Endothelial cell of umbilical vein (primary cell): ENCODE results near the gene TOP2B. TPM values are rescaled to one million over a fixed set of nuclear protein-coding genes. Genes with fewer than 3 reads are reported as not detected.

Experiments used
- BruUV-seq: library from RNA; stranded (reverse); fragments of 400-500 nt; replicated peaks from 2 replicates; lab custom pipeline; 2021; lab: Mats Ljungman, UMichigan
- CTCF ChIA-PET: fragments of 300-600, 350-600 bp; sonication (Branson Sonifier 250); formaldehyde crosslinking; loops from one replicate; lab custom pipeline; 2021; ENCODE audit warnings: antibody characterized with exemption, inconsistent platforms; lab: Charles Lee
- POLR2A ChIA-PET: fragments of 300-600, 350-600 bp; sonication (Branson Sonifier 250); formaldehyde crosslinking; loops from one replicate; lab custom pipeline; 2021; ENCODE audit warnings: antibody characterized with exemption, inconsistent platforms; lab: Charles Lee
- DNase-seq: peaks from one replicate; pipeline ENCODE4 v3.0.0-alpha.2; 2011; ENCODE audit warnings: low read depth, low spot score
- FAIRE-seq: peaks from 2 replicates; lab custom pipeline; 2011; peaks lifted over from hg19 to GRCh38; lab: Jason Lieb, UNC
- H2AFZ ChIP-seq: 2 replicates; pipeline ENCODE4 v1.6.0; 2012; ENCODE audit warnings: low read depth, low read length, control low read depth, inconsistent platforms
- H3K27ac ChIP-seq: 2 replicates; pipeline ENCODE4 v1.5.1; 2011; ENCODE audit warnings: low read depth, mild to moderate bottlenecking, control low read depth, low read length, moderate library complexity; ENCODE audit not compliant: insufficient read depth
- H3K27me3 ChIP-seq, 2 experiments: 2 replicates each; pipeline versions ENCODE4 v1.6.0 to v1.6.1; 2011; ENCODE audit warnings: low read length in 2 of 2, mixed read lengths in 1 of 2; ENCODE audit not compliant: control insufficient read depth in 2 of 2, insufficient read depth in 2 of 2
- H3K36me3 ChIP-seq, 2 experiments: 2 replicates in 1 of 2; 3 replicates in 1 of 2; pipeline ENCODE4 v1.5.1; 2011; ENCODE audit warnings: low read length in 2 of 2, mild to moderate bottlenecking in 1 of 2, moderate library complexity in 1 of 2; ENCODE audit not compliant: control insufficient read depth in 2 of 2, insufficient read depth in 2 of 2; ENCODE audit errors: extremely low read depth in 1 of 2
- H3K4me1 ChIP-seq: 3 replicates; pipeline ENCODE4 v1.5.1; 2011; ENCODE audit warnings: mild to moderate bottlenecking, low read length; ENCODE audit not compliant: control insufficient read depth, insufficient read depth; ENCODE audit errors: extremely low read depth
- H3K4me2 ChIP-seq: 2 replicates; pipeline ENCODE4 v1.6.1; 2011; ENCODE audit warnings: low read length, control low read depth, mixed read lengths; ENCODE audit not compliant: insufficient read depth
- H3K4me3 ChIP-seq, 3 experiments: fragments of 200-600 bp in 1 of 3; sonication (generic), shearing (Covaris generic) in 1 of 3; replicated peaks in 1 of 3; 2 replicates each; pipeline ENCODE4 v1.5.1; 2011 to 2016; ENCODE audit warnings: control low read depth in 3 of 3, low read length in 3 of 3, mild to moderate bottlenecking in 2 of 3, inconsistent platforms in 1 of 3, low read depth in 1 of 3, moderate library complexity in 1 of 3; ENCODE audit not compliant: insufficient read depth in 1 of 3
- H3K79me2 ChIP-seq: 2 replicates; pipeline ENCODE4 v1.6.0; 2012; ENCODE audit warnings: low read length, inconsistent platforms; ENCODE audit not compliant: control insufficient read depth, insufficient read depth
- H3K9ac ChIP-seq: replicated peaks from 2 replicates; pipeline ENCODE3; 2011; ENCODE audit warnings: low read length, control low read depth; ENCODE audit not compliant: insufficient read depth; ENCODE audit errors: extremely low read depth
- H3K9me1 ChIP-seq: replicated peaks from 3 replicates; pipeline ENCODE4 v1.6.0; 2011; ENCODE audit warnings: mild to moderate bottlenecking, low read length; ENCODE audit not compliant: control insufficient read depth, insufficient read depth; ENCODE audit errors: extremely low read depth
- H3K9me3 ChIP-seq: replicated peaks from 2 replicates; pipeline ENCODE4 v1.5.1; 2012; ENCODE audit warnings: low read length, inconsistent platforms; ENCODE audit not compliant: control insufficient read depth, insufficient read depth
- H4K20me1 ChIP-seq: replicated peaks from 2 replicates; pipeline ENCODE3; 2011; ENCODE audit warnings: mild to moderate bottlenecking, low read length; ENCODE audit not compliant: control insufficient read depth, insufficient read depth; ENCODE audit errors: extremely low read depth
- CTCF ChIP-seq, 2 donors: IDR thresholded peaks; 1 replicate in 1 of 2; 2 replicates in 1 of 2; pipeline ENCODE4 v1.5.1; 2011; ENCODE audit warnings: low read length in 2 of 2, mild to moderate bottlenecking in 2 of 2, moderate library complexity in 2 of 2, control low read depth in 1 of 2, inconsistent platforms in 1 of 2, low read depth in 1 of 2; ENCODE audit not compliant: insufficient read depth in 1 of 2; ENCODE audit errors: extremely low read depth in 1 of 2
- EZH2 ChIP-seq: IDR thresholded peaks from 2 replicates; pipeline ENCODE4 v1.6.1; 2012; ENCODE audit warnings: borderline replicate concordance, low read depth, mild to moderate bottlenecking, moderate library complexity, low read length, inconsistent platforms; ENCODE audit not compliant: severe bottlenecking
- FOS ChIP-seq: IDR thresholded peaks from 2 replicates; pipeline ENCODE4 v1.6.1; 2011; ENCODE audit warnings: mild to moderate bottlenecking, low read length, moderate library complexity, borderline replicate concordance; ENCODE audit not compliant: insufficient read depth
- GATA2 ChIP-seq: IDR thresholded peaks from 2 replicates; pipeline ENCODE4 v1.7.0; 2011; ENCODE audit warnings: low read depth, mild to moderate bottlenecking, moderate library complexity, mixed read lengths, low read length; ENCODE audit not compliant: insufficient read length, insufficient read depth
- JUN ChIP-seq: IDR thresholded peaks from 2 replicates; pipeline ENCODE4 v1.6.1; 2011; ENCODE audit warnings: borderline replicate concordance, low read depth; ENCODE audit not compliant: insufficient read length, insufficient read depth
- MAX ChIP-seq: IDR thresholded peaks from 2 replicates; pipeline ENCODE4 v1.6.1; 2011; ENCODE audit not compliant: insufficient read depth, insufficient read length
- MYC ChIP-seq: IDR thresholded peaks from one replicate; pipeline ENCODE4 v1.6.1; 2011; ENCODE audit warnings: mild to moderate bottlenecking, low read depth, low read length
- POLR2A ChIP-seq: IDR thresholded peaks from 2 replicates; pipeline ENCODE4 v1.6.1; 2012; ENCODE audit warnings: low read depth, mild to moderate bottlenecking, control low read depth, low read length
- POLR2AphosphoS5 ChIP-seq: IDR thresholded peaks from 2 replicates; pipeline ENCODE4 v1.6.1; 2012; ENCODE audit warnings: low read depth, mild to moderate bottlenecking, control low read depth, low read length, moderate library complexity; ENCODE audit not compliant: insufficient read depth
- dilution Hi-C: fragments of 300-500 bp; cut with MboI; formaldehyde crosslinking; loops from one replicate; pipeline ENCODE4 v1.15.0; 2019; ENCODE audit warnings: low sequenced_read_pairs; ENCODE audit not compliant: extremely low pct_ligation_motif_present
- intact Hi-C: fragments of 100-400 bp; cut with micrococcal nuclease; formaldehyde crosslinking; loops from one replicate; pipeline ENCODE4 v1.10.0; 2022
- polyA plus RNA-seq, 4 experiments: library from polyadenylated mRNA; depleted of rRNA in 3 of 4; stranded (reverse) in 3 of 4; unstranded in 1 of 4; fragments of >200 nt; gene quantifications; 2 replicates each; pipeline versions ENCODE4 v1.2.1 to v1.2.3, GENCODE V29; 2011 to 2012; ENCODE audit warnings: missing spikeins in 1 of 4
- total RNA-seq: library from RNA; stranded (reverse); gene quantifications from 2 replicates; pipeline ENCODE4 v1.2.3, GENCODE V29; 2021

The TOP2B gene
- total and polyA plus RNA-seq, 2 donors (not counting 3 experiments of a cell fraction or from before 2014, with no cell fraction given) = 20.4 to 98.9 TPM

GRCh38 chr3:25592510-25592968 is 72.2 kb downstream of the TOP2B start:
- DNase-seq (peak; percentile 47), FAIRE-seq (peak; percentile 15)
- CTCF ChIA-PET = interaction anchor here (0.8 to 5.0 kb wide), 30 partner anchors 13 to 820 kb away, joined by 3 to 70 read pairs (median 7); partner anchors contain the start of gene RARB
- no peaks in the 10 kb centered on the region for H3K79me2 ChIP-seq
- no peaks in the 10 kb centered on the region for H3K9me1 ChIP-seq
- intact Hi-C loops = loop anchor here (5.0 kb wide), 2 partner anchors 180 to 440 kb away; no protein-coding TSS in a partner anchor
- H4K20me1 ChIP-seq = no peaks in the 10 kb centered on the region
- dilution Hi-C loops = no loop called here
- TF ChIP-seq CTCF (IDR thresholded peaks at IDR 0.05; ENCODE audit: extremely low read depth in 1 of 2, insufficient read depth in 1 of 2, low read depth in 1 of 2, low read length in 2 of 2) (peak; percentile 7 to 18), MAX (no peak)
- no peaks in the 10 kb centered on the region for H3K9me3 ChIP-seq
- H3K4me2 ChIP-seq = no peak overlapping the region
- H3K36me3 ChIP-seq = peaks cover 5% of the 10 kb centered on the region in 2 experiments
- no TSS peak for BruUV-seq
- H3K4me1 ChIP-seq = peaks cover 6% of the 10 kb centered on the region
- H2AFZ ChIP-seq = no peak overlapping the region
- peak overlapping the region; percentile 25 for H3K27ac ChIP-seq
- H3K9ac ChIP-seq = no peak overlapping the region
- POLR2A ChIA-PET = interaction anchor here (2.4 kb wide), 1 partner anchor 164 kb away, joined by 12 read pairs; the partner anchor contains the start of gene RARB
- H3K27me3 ChIP-seq = no peaks in the 10 kb centered on the region
- no peak overlapping the region for H3K4me3 ChIP-seq

- H2AFZ ChIP-seq = no peak overlapping the region
- TF ChIP-seq FOS (no peak), CTCF (IDR thresholded peaks at IDR 0.05; ENCODE audit: extremely low read depth in 1 of 2, insufficient read depth in 1 of 2, low read depth in 1 of 2, low read length in 2 of 2) (no peak), POLR2AphosphoS5 (no peak), JUN (no peak), EZH2 (no peak), POLR2A (no peak), MYC (no peak), MAX (no peak), GATA2 (no peak)
- no peaks in the 10 kb centered on the region for H3K9me3 ChIP-seq
- H3K79me2 ChIP-seq = no peaks in the 10 kb centered on the region
- H3K4me1 ChIP-seq = peaks cover 6% of the 10 kb centered on the region
- no peak overlapping the region for H3K4me2 ChIP-seq
- no peak for DNase-seq
- intact Hi-C loops (loop anchor here (5.0 kb wide), 2 partner anchors 178 to 438 kb away; no protein-coding TSS in a partner anchor), dilution Hi-C loops (no loop called here)
- H3K4me3 ChIP-seq = no peak overlapping the region
- no TSS peak for BruUV-seq
- no peak overlapping the region for H3K27ac ChIP-seq
- no peak overlapping the region for H3K9ac ChIP-seq
- ChIA-PET CTCF (no interaction called here), POLR2A (no interaction called here)
- no peak for FAIRE-seq
- no peaks in the 10 kb centered on the region for H4K20me1 ChIP-seq
- no peaks in the 10 kb centered on the region for H3K27me3 ChIP-seq
- no peaks in the 10 kb centered on the region for H3K36me3 ChIP-seq
- H3K9me1 ChIP-seq = no peaks in the 10 kb centered on the region
Observed at GRCh38 chr3:25589783-25590258, 74.9 kb downstream of the TOP2B start.
